ENCODE data around the gene C6orf89. TPM values are rescaled to one million over a fixed set of nuclear protein-coding genes. Genes with fewer than 3 reads are reported as not detected.
A peak's percentile ranks its signal among the peaks of the same experiment; 100 is the strongest.

C6orf89 gene
- total and polyA plus RNA-seq, 2 of the 13 experiments (the other 11 are each of a cell fraction or from before 2014, with no cell fraction given): 22.1 to 32.2 TPM

DNA sequence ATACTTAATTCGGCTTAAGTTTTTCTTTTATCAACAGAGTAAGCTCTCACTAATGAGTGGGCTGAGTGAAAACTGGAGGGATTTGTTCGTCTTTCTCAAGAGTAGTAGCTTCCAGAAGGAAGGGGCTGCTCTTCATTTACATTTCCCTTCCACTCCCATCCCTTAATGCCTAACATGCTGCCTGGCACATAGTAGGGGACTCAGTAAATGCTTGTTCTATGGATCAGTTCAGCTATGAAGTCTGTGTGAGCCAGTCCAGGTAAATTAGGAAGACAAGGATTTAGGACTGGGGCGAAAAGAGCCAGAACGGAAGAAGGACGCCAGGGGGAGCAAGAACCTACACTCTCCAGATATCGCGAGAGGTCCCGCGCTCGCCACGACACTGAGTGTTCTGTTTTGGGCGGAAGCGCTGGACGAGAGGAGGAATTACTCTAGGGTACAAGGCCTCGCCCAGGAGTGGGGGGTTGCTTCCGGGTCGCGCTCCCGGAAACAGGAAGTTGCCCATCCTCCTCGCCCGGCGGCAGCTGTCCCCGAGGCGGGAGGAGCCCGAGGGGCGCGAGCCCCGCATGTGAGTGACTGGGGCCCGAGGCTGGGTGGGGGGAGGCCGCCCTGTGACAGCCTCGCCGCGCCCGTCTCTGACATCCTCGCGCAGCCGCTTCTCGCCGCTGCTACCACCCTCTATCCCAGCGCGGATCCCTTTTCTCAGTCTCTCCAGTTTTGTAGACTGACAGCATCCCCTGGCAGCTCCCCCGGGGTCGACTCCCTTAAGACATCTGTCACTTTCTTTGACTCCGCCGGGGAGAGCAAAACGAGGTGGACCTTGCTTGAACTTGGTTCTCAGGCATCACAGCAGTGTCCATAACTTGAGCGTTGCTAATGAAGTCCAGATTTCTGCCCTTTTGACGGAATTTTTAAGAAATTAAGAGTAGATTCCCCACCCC lies at the start of gene C6orf89 (continued):
- TF ChIP-seq, protein P1, sequence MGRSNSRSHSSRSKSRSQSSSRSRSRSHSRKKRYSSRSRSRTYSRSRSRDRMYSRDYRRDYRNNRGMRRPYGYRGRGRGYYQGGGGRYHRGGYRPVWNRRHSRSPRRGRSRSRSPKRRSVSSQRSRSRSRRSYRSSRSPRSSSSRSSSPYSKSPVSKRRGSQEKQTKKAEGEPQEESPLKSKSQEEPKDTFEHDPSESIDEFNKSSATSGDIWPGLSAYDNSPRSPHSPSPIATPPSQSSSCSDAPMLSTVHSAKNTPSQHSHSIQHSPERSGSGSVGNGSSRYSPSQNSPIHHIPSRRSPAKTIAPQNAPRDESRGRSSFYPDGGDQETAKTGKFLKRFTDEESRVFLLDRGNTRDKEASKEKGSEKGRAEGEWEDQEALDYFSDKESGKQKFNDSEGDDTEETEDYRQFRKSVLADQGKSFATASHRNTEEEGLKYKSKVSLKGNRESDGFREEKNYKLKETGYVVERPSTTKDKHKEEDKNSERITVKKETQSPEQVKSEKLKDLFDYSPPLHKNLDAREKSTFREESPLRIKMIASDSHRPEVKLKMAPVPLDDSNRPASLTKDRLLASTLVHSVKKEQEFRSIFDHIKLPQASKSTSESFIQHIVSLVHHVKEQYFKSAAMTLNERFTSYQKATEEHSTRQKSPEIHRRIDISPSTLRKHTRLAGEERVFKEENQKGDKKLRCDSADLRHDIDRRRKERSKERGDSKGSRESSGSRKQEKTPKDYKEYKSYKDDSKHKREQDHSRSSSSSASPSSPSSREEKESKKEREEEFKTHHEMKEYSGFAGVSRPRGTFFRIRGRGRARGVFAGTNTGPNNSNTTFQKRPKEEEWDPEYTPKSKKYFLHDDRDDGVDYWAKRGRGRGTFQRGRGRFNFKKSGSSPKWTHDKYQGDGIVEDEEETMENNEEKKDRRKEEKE (IDR thresholded peaks at IDR 0.05): no peak
- TF ChIP-seq, protein P2, sequence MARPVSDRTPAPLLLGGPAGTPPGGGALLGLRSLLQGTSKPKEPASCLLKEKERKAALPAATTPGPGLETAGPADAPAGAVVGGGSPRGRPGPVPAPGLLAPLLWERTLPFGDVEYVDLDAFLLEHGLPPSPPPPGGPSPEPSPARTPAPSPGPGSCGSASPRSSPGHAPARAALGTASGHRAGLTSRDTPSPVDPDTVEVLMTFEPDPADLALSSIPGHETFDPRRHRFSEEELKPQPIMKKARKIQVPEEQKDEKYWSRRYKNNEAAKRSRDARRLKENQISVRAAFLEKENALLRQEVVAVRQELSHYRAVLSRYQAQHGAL (CRISPR knock-in tag; IDR thresholded peaks at IDR 0.05; ENCODE audit: not compliant biosample characterization): no peak
- TF ChIP-seq ZBTB34 (CRISPR knock-in tag; IDR thresholded peaks at IDR 0.05) (peak; percentile 80), IRF1 (CRISPR knock-in tag; IDR thresholded peaks at IDR 0.05; ENCODE audit: low read depth) (0 out of 2 replicates have a peak, but pooled peaks have one; percentile 43), ZSCAN21 (CRISPR knock-in tag; IDR thresholded peaks at IDR 0.05; ENCODE audit: borderline replicate concordance) (peak; percentile 90; the same call in 1 of the 2 replicates), ZNF230 (CRISPR knock-in tag; IDR thresholded peaks at IDR 0.05) (peak; percentile 91; the same call in 1 of the 2 replicates), ZNF557 (CRISPR knock-in tag; IDR thresholded peaks at IDR 0.05) (peak; percentile 73; the same call in 1 of the 2 replicates), ZNF850 (CRISPR knock-in tag; conservative IDR thresholded peaks at IDR 0.05) (0 out of 2 replicates have a peak, but pooled peaks have one; percentile 33), TSC22D2 (CRISPR knock-in tag; IDR thresholded peaks at IDR 0.05; ENCODE audit: borderline replicate concordance) (peak; percentile 90; the same call in 1 of the 2 replicates), PBX3 (CRISPR knock-in tag; IDR thresholded peaks at IDR 0.05; ENCODE audit: borderline replicate concordance) (no peak), ZMAT3 (CRISPR knock-in tag; conservative IDR thresholded peaks at IDR 0.05) (peak; percentile 97), ZNF713 (CRISPR knock-in tag; IDR thresholded peaks at IDR 0.05) (peak; percentile 91; the same call in 1 of the 2 replicates), KDM1A (CRISPR knock-in tag; IDR thresholded peaks at IDR 0.05) (no peak), ARNTL (CRISPR knock-in tag; IDR thresholded peaks at IDR 0.05) (peak; percentile 89), IKZF1 (IDR thresholded peaks at IDR 0.05) (no peak), ZNF354B (CRISPR knock-in tag; IDR thresholded peaks at IDR 0.05) (peak; percentile 18; the same call in 1 of the 2 replicates)
- TF ChIP-seq, protein P3, sequence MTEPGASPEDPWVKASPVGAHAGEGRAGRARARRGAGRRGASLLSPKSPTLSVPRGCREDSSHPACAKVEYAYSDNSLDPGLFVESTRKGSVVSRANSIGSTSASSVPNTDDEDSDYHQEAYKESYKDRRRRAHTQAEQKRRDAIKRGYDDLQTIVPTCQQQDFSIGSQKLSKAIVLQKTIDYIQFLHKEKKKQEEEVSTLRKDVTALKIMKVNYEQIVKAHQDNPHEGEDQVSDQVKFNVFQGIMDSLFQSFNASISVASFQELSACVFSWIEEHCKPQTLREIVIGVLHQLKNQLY (CRISPR knock-in tag; IDR thresholded peaks at IDR 0.05): 0 out of 2 replicates have a peak, but pooled peaks have one; percentile 34
- TF ChIP-seq, protein P4, sequence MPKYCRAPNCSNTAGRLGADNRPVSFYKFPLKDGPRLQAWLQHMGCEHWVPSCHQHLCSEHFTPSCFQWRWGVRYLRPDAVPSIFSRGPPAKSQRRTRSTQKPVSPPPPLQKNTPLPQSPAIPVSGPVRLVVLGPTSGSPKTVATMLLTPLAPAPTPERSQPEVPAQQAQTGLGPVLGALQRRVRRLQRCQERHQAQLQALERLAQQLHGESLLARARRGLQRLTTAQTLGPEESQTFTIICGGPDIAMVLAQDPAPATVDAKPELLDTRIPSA (CRISPR knock-in tag; IDR thresholded peaks at IDR 0.05; ENCODE audit: borderline replicate concordance): peak; percentile 95; the same call in 1 of the 2 replicates

All from HepG2 (cell line).